IPS-15b (cell line): ENCODE data around the gene TRMT10A.
"Not testable (repeated sequence)": the region's sequence is repeated elsewhere in the genome, so short reads cannot be mapped to it uniquely, and the experiment has no call there.

Experiments
- H3K27me3 ChIP-seq: one replicate; pipeline ENCODE4 v1.6.1; 2013; ENCODE audit warnings: low read length; ENCODE audit not compliant: control insufficient read depth, insufficient read depth
- H3K36me3 ChIP-seq: one replicate; pipeline ENCODE4 v1.6.1; 2013; ENCODE audit warnings: low read length; ENCODE audit not compliant: control insufficient read depth, insufficient read depth
- H3K4me1 ChIP-seq: one replicate; pipeline ENCODE4 v1.6.1; 2013; ENCODE audit warnings: mild to moderate bottlenecking, low read length; ENCODE audit not compliant: control insufficient read depth, insufficient read depth
- H3K4me3 ChIP-seq: one replicate; pipeline ENCODE4 v1.5.1; 2013; ENCODE audit warnings: low read depth, low read length
- H3K9ac ChIP-seq: one replicate; pipeline ENCODE4 v1.6.1; 2013; ENCODE audit warnings: low read depth, mild to moderate bottlenecking, low read length
- H3K9me3 ChIP-seq: one replicate; pipeline ENCODE4 v1.6.1; 2013; ENCODE audit warnings: mild to moderate bottlenecking, low read length; ENCODE audit not compliant: control insufficient read depth, insufficient read depth

Gene TRMT10A

GRCh38 chr4:99537674-99538073 is 26.2 kb downstream of the TRMT10A start:
- Histone ChIP-seq H3K9me3 (no peaks in the 10 kb centered on the region), H3K36me3 (no peaks in the 10 kb centered on the region), H3K9ac (no peak overlapping the region), H3K4me1 (no peaks in the 10 kb centered on the region), H3K4me3 (no peak overlapping the region), H3K27me3 (no peaks in the 10 kb centered on the region)

GRCh38 chr4:99536848-99537247 is 27.0 kb downstream of the TRMT10A start:
- Histone ChIP-seq H3K36me3 (no peaks in the 10 kb centered on the region), H3K9me3 (no peaks in the 10 kb centered on the region), H3K9ac (no peak overlapping the region), H3K27me3 (no peaks in the 10 kb centered on the region), H3K4me3 (no peak overlapping the region), H3K4me1 (no peaks in the 10 kb centered on the region)

- Histone ChIP-seq H3K36me3 (no peaks in the 10 kb centered on the region), H3K9me3 (no peaks in the 10 kb centered on the region), H3K27me3 (no peaks in the 10 kb centered on the region), H3K4me1 (no peaks in the 10 kb centered on the region), H3K9ac (no peak overlapping the region), H3K4me3 (no peak overlapping the region)
These were observed 27.6 kb downstream of the TRMT10A start for GRCh38 chr4:99536271-99536670.

GRCh38 chr4:99534699-99535098 is 29.1 kb downstream of the TRMT10A start:
- H3K9me3 ChIP-seq, H3K9ac ChIP-seq, H3K36me3 ChIP-seq, H3K4me3 ChIP-seq, H3K4me1 ChIP-seq, H3K27me3 ChIP-seq: not testable (repeated sequence)

DNA sequence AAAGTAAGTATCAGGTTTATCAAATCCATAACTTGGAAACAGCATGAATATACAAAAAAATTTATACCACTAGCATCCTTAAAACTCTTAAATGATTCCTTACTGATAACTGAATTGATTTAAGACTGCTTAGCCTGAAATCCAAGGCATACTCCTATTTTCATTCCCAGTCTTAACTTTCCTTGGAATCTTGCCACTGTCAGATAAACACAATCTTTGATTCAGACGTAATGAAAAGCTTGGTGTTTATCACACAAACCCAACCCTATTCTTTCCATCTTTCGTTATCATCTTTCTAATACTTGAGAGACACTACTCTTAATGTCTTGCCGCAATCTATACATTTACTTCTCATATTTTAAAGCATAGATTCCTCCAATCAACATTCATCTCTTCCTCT is 33.9 kb downstream of the TRMT10A start:
- H3K27me3 ChIP-seq, result no peaks in the 10 kb centered on the region
- no peak overlapping the region for H3K4me3 ChIP-seq
- H3K9ac ChIP-seq, result no peak overlapping the region
- H3K36me3 ChIP-seq, result no peaks in the 10 kb centered on the region
- no peaks in the 10 kb centered on the region for H3K9me3 ChIP-seq
- no peaks in the 10 kb centered on the region for H3K4me1 ChIP-seq

GRCh38 chr4:99529228-99529627 is 34.6 kb downstream of the TRMT10A start:
- no peak overlapping the region for H3K4me3 ChIP-seq

DNA sequence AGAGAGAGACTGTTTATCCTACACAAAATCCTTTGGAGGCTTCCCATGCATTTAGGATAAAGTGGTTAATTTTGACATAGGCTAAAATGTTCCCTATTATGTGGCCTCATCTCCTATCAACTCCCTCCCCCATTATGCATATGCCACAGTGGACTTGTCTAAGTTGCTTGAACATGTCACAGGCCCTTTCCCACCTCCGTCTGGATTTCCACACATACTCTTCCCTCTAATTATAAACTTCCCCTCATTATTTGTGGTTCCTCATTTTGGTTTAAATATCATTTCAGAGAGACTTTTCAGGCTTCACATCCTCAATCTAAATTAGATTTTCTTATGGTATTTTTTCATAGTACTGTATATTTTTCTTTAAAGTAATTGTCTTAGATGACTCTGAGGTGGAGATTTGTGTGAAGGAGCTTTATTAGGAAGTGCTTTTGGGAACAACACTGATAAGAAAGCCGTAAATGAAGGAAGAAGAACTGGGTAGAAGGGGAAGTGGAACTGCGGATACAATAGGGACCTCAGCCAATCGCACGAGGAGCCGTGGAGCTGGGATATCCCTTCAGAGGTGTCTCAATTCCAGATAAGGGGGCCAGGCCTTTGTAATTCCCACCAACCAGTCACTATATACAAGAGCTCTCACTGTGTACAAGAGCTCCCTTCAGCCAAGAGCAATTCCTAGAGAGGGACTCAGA is 45.1 kb downstream of the TRMT10A start:
- H3K4me1 ChIP-seq, result no peaks in the 10 kb centered on the region
- no peaks in the 10 kb centered on the region for H3K27me3 ChIP-seq
- H3K4me3 ChIP-seq, result no peak overlapping the region
- no peak overlapping the region for H3K9ac ChIP-seq
- no peaks in the 10 kb centered on the region for H3K36me3 ChIP-seq
- H3K9me3 ChIP-seq, result no peaks in the 10 kb centered on the region

More at GRCh38 chr4:99529228-99529627, 34.6 kb downstream of the TRMT10A start:
- no peak overlapping the region for H3K9ac ChIP-seq
- H3K27me3 ChIP-seq, result no peaks in the 10 kb centered on the region
- H3K9me3 ChIP-seq, result no peaks in the 10 kb centered on the region
- H3K4me1 ChIP-seq, result no peaks in the 10 kb centered on the region
- no peaks in the 10 kb centered on the region for H3K36me3 ChIP-seq

DNA sequence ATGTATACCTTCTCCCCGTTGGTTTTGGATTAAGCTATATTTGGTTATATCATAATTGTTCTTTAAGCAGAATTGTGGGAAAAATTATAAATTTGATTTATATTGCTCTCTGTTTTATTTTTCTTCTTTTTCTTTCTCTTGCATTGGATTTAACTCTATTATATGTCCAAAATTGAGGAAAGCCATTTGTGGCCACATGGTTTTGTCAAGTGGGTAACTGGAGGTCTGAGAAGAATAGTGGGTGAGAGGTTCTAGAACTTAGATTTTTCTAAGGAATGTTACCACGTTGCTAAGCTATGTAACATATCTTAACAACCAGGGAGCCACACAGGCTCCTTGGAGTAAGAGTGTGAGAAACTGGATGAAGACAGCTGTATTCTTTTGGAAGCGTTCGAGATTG is 53.1 kb downstream of the TRMT10A start, which contains the start of gene C4orf17:
TSS of gene C4orf17 (plus strand) at position 301 of the 400 bp plus-strand sequence. CDS start 2,061 bp downstream, outside the sequence.
- Histone ChIP-seq H3K36me3 (no peaks in the 10 kb centered on the region), H3K4me3 (no peak within 1 kb of the TSS), H3K4me1 (no peaks in the 10 kb centered on the region), H3K9me3 (no peaks in the 10 kb centered on the region), H3K27me3 (no peaks in the 10 kb centered on the region), H3K9ac (no peak within 1 kb of the TSS)

GRCh38 chr4:99507762-99508161 is 56.1 kb downstream of the TRMT10A start:
- no peak overlapping the region for H3K9ac ChIP-seq
- no peak overlapping the region for H3K4me3 ChIP-seq
- no peaks in the 10 kb centered on the region for H3K9me3 ChIP-seq
- H3K4me1 ChIP-seq, result no peaks in the 10 kb centered on the region
- no peaks in the 10 kb centered on the region for H3K36me3 ChIP-seq
- no peaks in the 10 kb centered on the region for H3K27me3 ChIP-seq

DNA sequence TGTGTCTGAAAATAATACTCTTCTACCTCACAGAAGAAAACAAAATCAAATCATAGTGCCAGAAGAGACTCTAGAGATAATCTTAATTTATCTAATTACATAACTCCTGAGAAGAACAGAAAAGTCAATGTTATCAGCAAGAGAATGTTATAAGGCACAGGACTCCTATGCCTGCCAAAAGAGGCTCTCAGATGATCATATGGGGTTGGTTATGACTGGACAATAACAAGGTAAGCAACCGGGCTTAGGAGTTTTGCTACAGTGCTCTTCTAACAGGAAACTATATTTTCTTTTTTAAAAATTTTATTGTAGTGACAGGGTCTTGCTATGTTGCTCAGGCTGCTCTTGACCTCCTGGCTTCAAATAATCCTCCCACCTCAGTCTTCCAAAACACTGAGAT is 56.5 kb downstream of the TRMT10A start:
- H3K36me3 ChIP-seq, result no peaks in the 10 kb centered on the region
- no peak overlapping the region for H3K9ac ChIP-seq

GRCh38 chr4:99506781-99507180 is 57.1 kb downstream of the TRMT10A start:
- H3K36me3 ChIP-seq, result no peaks in the 10 kb centered on the region
- no peaks in the 10 kb centered on the region for H3K27me3 ChIP-seq
- H3K4me1 ChIP-seq, result no peaks in the 10 kb centered on the region
- no peak overlapping the region for H3K9ac ChIP-seq
- H3K4me3 ChIP-seq, result no peak overlapping the region
- H3K9me3 ChIP-seq, result no peaks in the 10 kb centered on the region

More for the DNA sequence above, 56.5 kb downstream of the TRMT10A start:
- H3K4me3 ChIP-seq, result no peak overlapping the region
- H3K4me1 ChIP-seq, result no peaks in the 10 kb centered on the region
- no peaks in the 10 kb centered on the region for H3K27me3 ChIP-seq
- no peaks in the 10 kb centered on the region for H3K9me3 ChIP-seq

DNA sequence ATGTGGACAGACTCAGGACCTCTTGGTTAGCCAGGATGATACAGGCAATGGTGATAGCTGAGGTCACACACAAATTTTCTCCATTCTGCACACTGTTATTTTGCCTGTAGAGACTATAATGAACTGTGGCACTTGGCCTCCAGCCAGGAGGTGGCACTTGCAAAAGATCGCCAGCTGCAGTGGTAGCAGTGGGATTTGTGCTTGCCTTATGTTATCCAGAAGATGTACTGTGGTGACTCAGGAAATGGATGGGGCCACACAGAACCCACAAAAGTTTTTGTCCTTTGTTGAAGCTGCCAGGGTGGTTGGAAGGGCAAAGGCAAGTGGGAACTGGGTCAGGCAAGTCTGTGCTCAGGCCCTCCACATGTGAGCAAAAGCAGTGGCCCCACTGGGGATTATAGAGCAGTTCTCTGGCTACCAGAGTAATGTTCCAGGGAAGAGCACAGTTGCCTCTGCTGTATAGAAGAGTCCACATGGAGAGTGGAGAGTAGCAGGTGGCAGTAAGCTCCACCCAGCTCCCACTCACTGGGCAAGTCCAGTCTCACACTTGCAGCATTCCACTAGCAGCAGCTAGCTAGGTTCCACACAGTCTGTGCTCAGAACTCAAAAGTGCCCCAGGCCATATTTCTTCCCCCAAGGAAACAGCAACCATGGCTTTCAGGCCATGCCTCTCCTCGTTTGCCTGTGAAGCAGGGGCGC is 58.9 kb downstream of the TRMT10A start:
- H3K36me3 ChIP-seq, result no peaks in the 10 kb centered on the region
- H3K27me3 ChIP-seq, result no peaks in the 10 kb centered on the region
- H3K9me3 ChIP-seq, result no peaks in the 10 kb centered on the region
- no peak overlapping the region for H3K9ac ChIP-seq
- no peaks in the 10 kb centered on the region for H3K4me1 ChIP-seq
- H3K4me3 ChIP-seq, result no peak overlapping the region
